Endodermal cell (in vitro differentiated cells): ENCODE measurements around the gene CD151. TPM values are rescaled to one million over a fixed set of nuclear protein-coding genes. Genes with fewer than 3 reads are reported as not detected.

ENCODE experiments used
- DNase-seq: peaks from one replicate; pipeline ENCODE4 v3.0.0-alpha.2; 2017
- H3K27ac ChIP-seq: 2 replicates; pipeline ENCODE4 v1.5.1; 2013; ENCODE audit warnings: mild to moderate bottlenecking, low read depth, low read length, moderate library complexity
- H3K27me3 ChIP-seq: 2 replicates; pipeline ENCODE4 v1.6.1; 2013; ENCODE audit warnings: mild to moderate bottlenecking, low read length, moderate library complexity; ENCODE audit not compliant: insufficient read depth, control insufficient read depth, poor library complexity, severe bottlenecking
- H3K36me3 ChIP-seq: 2 replicates; pipeline ENCODE4 v1.7.0; 2013; ENCODE audit warnings: mild to moderate bottlenecking, low read length, moderate library complexity; ENCODE audit not compliant: control insufficient read depth, insufficient read depth
- H3K4me1 ChIP-seq: one replicate; pipeline ENCODE4 v1.7.0; 2013; ENCODE audit warnings: low read length; ENCODE audit not compliant: control insufficient read depth, insufficient read depth
- H3K4me3 ChIP-seq: 2 replicates; pipeline ENCODE4 v1.5.1; 2013; ENCODE audit warnings: mild to moderate bottlenecking, low read length, moderate library complexity
- H3K9ac ChIP-seq: 2 replicates; pipeline ENCODE4 v1.6.1; 2013; ENCODE audit warnings: mild to moderate bottlenecking, low read length, moderate library complexity; ENCODE audit not compliant: poor library complexity, severe bottlenecking; ENCODE audit errors: extremely low read depth
- H3K9me3 ChIP-seq: 2 replicates; pipeline ENCODE4 v1.6.1; 2013; ENCODE audit warnings: mild to moderate bottlenecking, low read length, moderate library complexity; ENCODE audit not compliant: control insufficient read depth
- H3K27ac Mint-ChIP-seq: 2 replicates; pipeline ENCODE4 v1.8.0; 2020; ENCODE audit warnings: mixed read lengths
- H3K27me3 Mint-ChIP-seq: 2 replicates; pipeline ENCODE4 v1.8.0; 2021; ENCODE audit warnings: mild to moderate bottlenecking, mixed read lengths; ENCODE audit not compliant: insufficient read depth
- H3K36me3 Mint-ChIP-seq: 2 replicates; pipeline ENCODE4 v1.8.0; 2020; ENCODE audit warnings: low read depth, mixed read lengths
- H3K4me1 Mint-ChIP-seq: 2 replicates; pipeline ENCODE4 v1.8.0; 2020; ENCODE audit warnings: mixed read lengths
- H3K4me3 Mint-ChIP-seq: 2 replicates; pipeline ENCODE4 v1.8.0; 2020; ENCODE audit warnings: mild to moderate bottlenecking, moderate library complexity, mixed read lengths
- H3K9me3 Mint-ChIP-seq: 2 replicates; pipeline ENCODE4 v1.8.0; 2020; ENCODE audit warnings: mild to moderate bottlenecking, mixed read lengths
- CTCF ChIP-seq: fragments of 200-600 bp; sonication (generic); conservative IDR thresholded peaks from 2 replicates; pipeline ENCODE4 v1.5.0; 2021; ENCODE audit warnings: antibody characterized with exemption, mild to moderate bottlenecking
- WGBS, 2 experiments: methylation state at CpG; one replicate each; pipeline versions ENCODE4 v1.1.5 to v1.1.7; 2013; ENCODE audit warnings: missing lambda C conversion rate in 2 of 2, mixed read lengths in 1 of 2; ENCODE audit not compliant: insufficient coverage in 1 of 2, insufficient read length in 1 of 2; 5-methylcytosine and 5-hydroxymethylcytosine counted together
- total RNA-seq, 2 donors: library from RNA; stranded (reverse); fragmentation: NEBNext Ultra II Directional in 1 of 2; extraction: Animal tissue kit (Norgen Biotek cat#: 25700) in 1 of 2; gene quantifications; 2 replicates in 1 of 2; 3 replicates in 1 of 2; pipeline ENCODE4 v1.2.1, GENCODE V29; 2021

Gene CD151
- total RNA-seq, 2 donors from 2014 or later = 139 to 165 TPM

- TF ChIP-seq CTCF = no peak
- peaks cover 3% of the 10 kb centered on the region for H3K36me3 Mint-ChIP-seq
- peaks cover 7% of the 10 kb centered on the region for H3K4me1 Mint-ChIP-seq
- H3K27ac Mint-ChIP-seq = no peak overlapping the region
- Histone ChIP-seq H3K27me3 (no peaks in the 10 kb centered on the region), H3K4me1 (peaks cover 9% of the 10 kb centered on the region), H3K9ac (no peak overlapping the region), H3K27ac (no peak overlapping the region), H3K9me3 (no peaks in the 10 kb centered on the region), H3K4me3 (no peak overlapping the region), H3K36me3 (no peaks in the 10 kb centered on the region)
- H3K4me3 Mint-ChIP-seq = no peak overlapping the region
- peaks cover 5% of the 10 kb centered on the region for H3K27me3 Mint-ChIP-seq
- WGBS, 2 experiments = 83% methylated on average over 15 of the region's 15 CpGs; no CpG with 5 or more reads in 1 of the 2 experiments
- no peaks in the 10 kb centered on the region for H3K9me3 Mint-ChIP-seq
- DNase-seq = no peak
Measured at GRCh38 chr11:852762-853161, 20.0 kb downstream of the CD151 start.

- peaks cover 3% of the 10 kb centered on the region for H3K36me3 Mint-ChIP-seq
Measured at GRCh38 chr11:853682-854448, 21.1 kb downstream of the CD151 start.

DNA sequence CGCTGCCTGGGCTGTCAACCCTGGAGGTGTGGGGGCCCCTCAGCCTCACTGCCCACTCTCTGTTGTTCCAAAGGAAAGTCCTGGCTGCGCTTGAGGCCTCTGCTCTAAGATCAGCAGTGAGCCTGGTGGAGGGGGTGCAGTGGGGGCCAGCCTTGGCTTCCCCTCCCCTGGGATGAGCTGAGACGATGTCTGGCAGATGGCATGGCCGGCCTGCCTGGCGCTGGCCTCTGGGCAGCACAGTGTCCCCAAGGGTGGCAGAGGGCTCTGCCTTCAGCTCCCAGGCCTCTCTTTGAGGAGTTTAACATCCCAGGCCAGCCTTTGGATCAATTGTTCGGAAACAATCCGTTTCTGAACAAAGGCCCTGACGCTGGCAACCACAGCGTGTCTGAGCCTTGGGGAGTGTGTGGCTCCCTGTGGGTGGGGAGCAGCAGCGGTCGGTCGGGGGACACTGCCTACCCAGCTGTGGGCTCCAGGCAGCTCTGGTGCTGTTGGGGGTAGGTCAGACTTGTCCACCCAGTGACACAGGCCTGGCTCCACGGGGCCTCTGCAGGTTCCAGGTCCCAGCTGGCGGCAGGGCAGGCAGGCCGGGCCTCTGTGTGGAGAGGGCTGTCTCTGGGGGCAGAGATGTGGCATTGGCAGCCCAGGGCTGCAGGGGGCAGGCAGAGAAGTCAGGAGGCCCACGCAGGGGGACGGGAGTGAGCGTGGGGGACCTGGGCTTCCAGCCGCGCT, 22.0 kb downstream of the CD151 start:
- no peaks in the 10 kb centered on the region for H3K9me3 Mint-ChIP-seq
- Histone ChIP-seq H3K27ac (peak overlapping the region; percentile 86), H3K4me3 (no peak overlapping the region), H3K9me3 (no peaks in the 10 kb centered on the region), H3K4me1 (peaks cover 6% of the 10 kb centered on the region), H3K9ac (no peak overlapping the region), H3K27me3 (no peaks in the 10 kb centered on the region), H3K36me3 (no peaks in the 10 kb centered on the region)
- peaks cover 3% of the 10 kb centered on the region for H3K36me3 Mint-ChIP-seq
- no peak for TF ChIP-seq CTCF
- peaks cover 2% of the 10 kb centered on the region for H3K27me3 Mint-ChIP-seq
- peaks cover 3% of the 10 kb centered on the region for H3K4me1 Mint-ChIP-seq
- WGBS, 2 experiments = 80 to 92% methylated on average over 11 to 20 of the region's 20 CpGs
- no peak overlapping the region for H3K4me3 Mint-ChIP-seq
- H3K27ac Mint-ChIP-seq = no peak overlapping the region
- no peak for DNase-seq

More at GRCh38 chr11:853682-854448, 21.1 kb downstream of the CD151 start:
- WGBS, 2 experiments = 93 to 97% methylated on average over 14 to 27 of the region's 27 CpGs
- Histone ChIP-seq H3K36me3 (no peaks in the 10 kb centered on the region), H3K9me3 (no peaks in the 10 kb centered on the region), H3K4me1 (peaks cover 9% of the 10 kb centered on the region), H3K27me3 (no peaks in the 10 kb centered on the region), H3K27ac (peak overlapping the region; percentile 86), H3K4me3 (no peak overlapping the region), H3K9ac (no peak overlapping the region)
- peaks cover 2% of the 10 kb centered on the region for H3K27me3 Mint-ChIP-seq
- no peak for TF ChIP-seq CTCF
- H3K4me3 Mint-ChIP-seq = no peak overlapping the region
- H3K9me3 Mint-ChIP-seq = no peaks in the 10 kb centered on the region
- H3K27ac Mint-ChIP-seq = no peak overlapping the region
- DNase-seq = no peak
- peaks cover 3% of the 10 kb centered on the region for H3K4me1 Mint-ChIP-seq
